Astrocyte of the hippocampus (primary cell): ENCODE results near the gene CSRP2.

Experiments
- DNase-seq: peaks from one replicate; pipeline ENCODE4 v3.0.0; 2011; ENCODE audit warnings: low read depth, low spot score

The CSRP2 gene

DNA sequence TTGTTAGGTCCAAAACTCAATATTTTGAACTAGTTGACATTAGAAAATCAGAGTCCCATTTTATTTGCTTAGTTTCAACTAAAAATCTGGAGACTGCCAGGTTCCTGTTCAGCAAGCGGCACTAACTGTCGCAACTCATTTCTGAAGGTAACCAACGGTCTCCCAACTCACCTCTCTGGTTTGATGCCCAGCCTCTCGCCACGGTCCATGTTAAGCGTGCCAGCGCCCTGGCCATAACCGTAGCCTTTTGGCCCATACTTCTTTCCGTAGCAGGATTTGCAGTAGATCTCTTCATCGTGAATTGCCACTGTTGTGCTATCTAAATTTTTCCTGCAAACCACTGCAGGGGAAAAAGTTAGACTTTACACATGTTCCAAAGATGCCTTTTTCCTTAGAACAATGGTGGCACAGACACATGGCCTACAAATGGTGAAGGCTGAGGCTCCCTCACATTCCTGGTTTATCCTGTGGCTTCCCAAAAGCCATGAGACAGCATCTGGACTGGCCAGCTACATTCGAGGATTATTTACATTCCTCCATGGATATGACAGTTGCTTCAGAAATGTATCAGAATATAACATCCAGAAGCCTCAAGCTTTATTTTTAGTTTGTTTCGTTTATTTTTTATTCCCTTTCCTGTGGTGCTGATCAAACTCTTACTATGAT, 15.7 kb downstream of the CSRP2 start:
- peak; percentile 62 for DNase-seq

DNA sequence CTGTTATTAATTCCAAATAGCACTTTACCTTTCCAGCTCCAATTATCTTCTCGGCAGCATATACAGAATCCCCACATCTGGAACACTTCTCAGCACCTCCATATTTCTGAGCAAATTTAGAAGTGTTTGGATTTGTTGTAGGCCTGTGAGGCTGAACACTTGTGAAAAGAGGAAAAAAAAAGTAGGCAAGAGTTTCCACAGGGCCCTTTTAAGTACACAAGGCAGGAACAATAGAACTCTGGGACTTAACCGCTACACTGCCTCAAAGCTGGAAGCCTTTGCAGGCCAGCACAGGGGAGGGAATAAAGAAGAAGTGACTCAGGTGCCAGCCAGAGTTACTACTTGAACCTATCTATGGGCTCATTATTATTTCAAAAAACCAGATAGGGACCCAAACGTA, 18.6 kb downstream of the CSRP2 start:
- DNase-seq: peak; percentile 53

- peak; percentile 39 for DNase-seq
These were observed 19.2 kb downstream of the CSRP2 start for GRCh38 chr12:76859611-76860010.

- DNase-seq: no peak
These were observed 22.7 kb downstream of the CSRP2 start for GRCh38 chr12:76856018-76856644.

- no peak for DNase-seq
These were observed 23.5 kb downstream of the CSRP2 start for GRCh38 chr12:76855271-76855670.

DNA sequence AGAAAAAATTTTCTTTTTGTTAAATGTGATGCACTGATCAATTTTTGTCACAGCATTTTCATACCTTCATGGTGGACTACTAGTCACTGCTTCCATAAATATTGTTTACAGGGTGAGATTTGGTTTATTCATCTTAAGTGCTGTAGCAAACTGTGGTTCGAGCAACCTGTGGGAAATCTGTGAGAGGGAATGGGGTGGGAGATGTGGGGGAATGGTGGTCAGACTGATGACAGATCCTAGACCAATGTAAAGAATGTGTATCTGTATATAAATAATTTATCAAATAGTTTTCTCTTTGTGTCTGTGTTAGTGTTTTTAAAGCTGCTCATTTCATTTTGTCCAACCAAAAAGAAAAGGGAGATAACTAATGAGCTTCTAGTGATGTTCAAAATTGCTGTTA, 26.7 kb downstream of the CSRP2 start:
- DNase-seq: peak; percentile 16

- DNase-seq: no peak
These were observed 30.7 kb downstream of the CSRP2 start for GRCh38 chr12:76848132-76848531.

GRCh38 chr12:76847260-76847659, 31.6 kb downstream of the CSRP2 start:
- DNase-seq: no peak

- no peak for DNase-seq
These were observed 42.2 kb downstream of the CSRP2 start for GRCh38 chr12:76836633-76837032.

DNA sequence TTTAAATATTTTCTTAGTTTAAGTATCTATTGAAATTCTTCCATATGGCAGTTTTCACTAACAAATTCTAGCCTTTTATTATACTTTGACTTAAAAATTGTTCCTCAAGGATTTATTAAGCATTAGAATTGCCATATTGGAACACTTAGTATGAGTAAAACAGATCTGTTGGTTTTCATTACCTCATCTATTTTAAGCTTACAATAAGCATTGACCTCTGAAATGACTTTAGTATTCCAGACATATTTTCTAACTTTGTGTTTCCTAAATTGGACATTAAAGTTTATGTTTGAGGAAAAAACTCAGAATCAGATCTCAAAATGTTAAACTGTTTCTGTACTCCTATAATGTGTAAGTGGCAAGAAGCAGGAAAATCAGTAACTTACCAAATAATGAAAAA, 48.4 kb downstream of the CSRP2 start:
- DNase-seq: no peak

DNA sequence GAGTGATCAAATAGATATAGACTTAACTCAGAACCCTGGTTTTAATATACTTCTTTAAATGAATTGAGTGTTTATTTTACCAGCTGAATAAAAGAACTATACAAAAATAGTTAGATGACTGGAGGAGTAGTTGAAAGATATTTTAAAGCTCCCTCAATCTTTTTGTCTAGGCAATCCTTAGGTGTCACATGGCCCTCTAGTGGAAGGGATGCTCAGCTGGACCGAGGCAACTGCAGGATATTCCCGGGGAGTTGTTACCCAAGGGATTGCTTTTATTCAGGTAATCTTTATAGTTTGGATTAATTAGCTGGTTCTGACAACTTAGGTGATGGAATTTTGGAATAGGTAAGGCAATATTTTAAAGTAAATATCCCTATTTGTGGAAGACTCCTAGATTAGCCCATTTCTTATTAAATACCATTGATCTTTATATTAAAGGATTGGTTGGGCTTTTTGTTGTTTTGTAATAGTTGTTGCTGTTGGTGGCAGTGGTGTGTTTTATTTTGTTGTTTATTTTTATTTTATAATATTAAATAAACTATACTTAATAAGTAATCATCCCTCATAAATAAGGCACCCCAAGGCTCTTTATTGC, 57.8 kb downstream of the CSRP2 start:
- peak; percentile 51 for DNase-seq

DNA sequence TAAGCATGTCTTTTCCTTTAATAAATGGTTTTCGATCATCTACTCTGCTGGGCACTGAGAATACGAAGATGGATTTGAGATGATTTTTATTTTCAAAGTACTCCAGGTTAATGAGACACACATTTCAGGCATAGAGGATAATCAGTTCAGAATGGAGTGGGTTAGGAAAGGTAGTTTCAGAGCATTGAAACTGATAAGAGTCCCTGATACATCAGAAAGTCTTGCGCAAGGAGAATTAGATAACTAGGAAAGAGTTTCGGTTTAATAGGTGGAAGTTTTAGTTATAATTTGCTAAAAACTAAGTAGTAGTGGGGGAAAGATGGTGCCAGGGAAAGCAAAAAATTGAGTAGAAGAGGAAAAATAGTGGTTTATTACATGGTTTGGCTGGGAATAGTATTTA, 64.8 kb downstream of the CSRP2 start:
- DNase-seq: no peak

- DNase-seq: no peak
These were observed 65.6 kb downstream of the CSRP2 start for GRCh38 chr12:76813265-76813664.

DNA sequence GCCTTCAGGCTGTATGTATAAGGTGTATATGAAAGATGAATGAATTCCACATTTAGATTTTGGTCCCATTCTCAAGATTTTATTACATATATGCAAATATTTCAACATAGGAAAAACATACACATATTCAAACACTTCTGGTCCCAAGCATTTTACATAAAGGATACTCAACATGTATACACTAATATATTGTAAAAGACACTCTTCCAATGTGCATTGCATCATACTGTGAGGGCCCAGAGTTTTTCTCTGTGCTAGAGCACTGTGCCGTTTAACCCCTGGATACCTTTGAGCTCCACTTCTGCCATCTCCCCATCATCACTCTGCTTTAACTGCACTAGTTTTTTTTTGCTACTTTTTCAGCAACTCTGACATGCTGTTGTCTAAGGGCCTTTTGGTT, 66.8 kb downstream of the CSRP2 start:
- no peak for DNase-seq

GRCh38 chr12:76810671-76811419, 68.0 kb downstream of the CSRP2 start:
- DNase-seq: peak; percentile 26
